ENCODE data around the gene LRRC4B.
"Not testable (repeated sequence)": the region's sequence is repeated elsewhere in the genome, so short reads cannot be mapped to it uniquely, and the experiment has no call there.

LRRC4B gene

GRCh38 chr19:50481351-50482149, 86.7 kb downstream of the LRRC4B start:
- no peak for DNase-seq

- DNase-seq, result no peak
These were observed 87.7 kb downstream of the LRRC4B start for GRCh38 chr19:50480281-50481111.

GRCh38 chr19:50479761-50480251, 88.4 kb downstream of the LRRC4B start:
- no peak for DNase-seq

GRCh38 chr19:50478901-50479715, 89.1 kb downstream of the LRRC4B start:
- no peak for DNase-seq

GRCh38 chr19:50477751-50478515, 90.3 kb downstream of the LRRC4B start:
- no peak for DNase-seq

- no peak for DNase-seq
These were observed 91.4 kb downstream of the LRRC4B start for GRCh38 chr19:50476907-50477238.

- peak; percentile 93 for DNase-seq
These were observed 91.9 kb downstream of the LRRC4B start, which contains the start of the genes EMC10 and GARIN5A for GRCh38 chr19:50476224-50476906. Gene EMC10 (plus strand): TSS chr19:50476507. CDS start chr19:50476545, 38 bp downstream. Gene GARIN5A (minus strand): TSS chr19:50476848. CDS start chr19:50476388, 460 bp downstream.

GRCh38 chr19:50475736-50476223, 92.5 kb downstream of the LRRC4B start:
- DNase-seq, result no peak

GRCh38 chr19:50475101-50475568, 93.1 kb downstream of the LRRC4B start:
- DNase-seq, result no peak

- DNase-seq, result not testable (repeated sequence)
These were observed 94.9 kb downstream of the LRRC4B start for GRCh38 chr19:50473336-50473735.

GRCh38 chr19:50468818-50469217, 99.4 kb downstream of the LRRC4B start:
- no peak for DNase-seq

- DNase-seq, result no peak
These were observed 100.7 kb downstream of the LRRC4B start for GRCh38 chr19:50467566-50467965.
